IMR-90 (cell line): ENCODE measurements around the gene TMEM135. TPM values are rescaled to one million over a fixed set of nuclear protein-coding genes. Genes with fewer than 3 reads are reported as not detected.

Experiments used
- ATAC-seq: fragments of 200-7000 bp; cut with Tn5 transposase; 2 replicates; pipeline ENCODE4 v1.9.1; 2020; ENCODE audit warnings: low read depth, mild to moderate bottlenecking, moderate library complexity
- BruUV-seq: library from RNA; stranded (reverse); fragments of 400-500 nt; replicated peaks from 2 replicates; lab custom pipeline; 2021; lab: Mats Ljungman, UMichigan
- CTCF ChIA-PET: fragments of 300-600 bp; formaldehyde crosslinking; extraction: SDS; loops from one replicate; lab custom pipeline; 2021; ENCODE audit warnings: antibody characterized with exemption; lab: Yijun Ruan, JAX
- POLR2A ChIA-PET: fragments of 300-600 bp; sonication (Branson Sonifier 250); formaldehyde crosslinking; loops from one replicate; lab custom pipeline; 2022; ENCODE audit warnings: antibody characterized with exemption; ENCODE audit not compliant: unreplicated experiment; lab: Charles Lee
- DNase-seq: peaks from one replicate; pipeline ENCODE4 v3.0.0; 2013
- H2AFZ ChIP-seq: replicated peaks from 2 replicates; pipeline ENCODE3; 2013; ENCODE audit warnings: low read length, mild to moderate bottlenecking; ENCODE audit not compliant: poor library complexity
- H2AK5ac ChIP-seq: 2 replicates; pipeline ENCODE4 v1.6.1; 2013; ENCODE audit warnings: low read depth, low read length, inconsistent platforms
- H2AK9ac ChIP-seq: replicated peaks from 2 replicates; pipeline ENCODE3; 2013; ENCODE audit warnings: mild to moderate bottlenecking, low read depth, low read length, moderate library complexity; ENCODE audit not compliant: poor library complexity
- H2BK120ac ChIP-seq: 2 replicates; pipeline ENCODE4 v1.6.1; 2013; ENCODE audit warnings: low read depth, low read length, inconsistent platforms
- H2BK15ac ChIP-seq: 3 replicates; pipeline ENCODE4 v1.6.1; 2013; ENCODE audit warnings: low read depth, low read length, inconsistent platforms
- H2BK20ac ChIP-seq: 2 replicates; pipeline ENCODE4 v1.6.1; 2013; ENCODE audit warnings: low read depth, mild to moderate bottlenecking, inconsistent platforms, low read length, moderate library complexity
- H2BK5ac ChIP-seq: 2 replicates; pipeline ENCODE4 v1.6.1; 2013; ENCODE audit warnings: mild to moderate bottlenecking, low read depth, low read length, inconsistent platforms; ENCODE audit not compliant: poor library complexity, severe bottlenecking
- H3K14ac ChIP-seq: replicated peaks from 2 replicates; pipeline ENCODE4 v1.6.1; 2013; ENCODE audit warnings: low read depth, low read length, inconsistent platforms
- H3K18ac ChIP-seq: 2 replicates; pipeline ENCODE4 v1.6.1; 2013; ENCODE audit warnings: low read depth, low read length, control low read depth
- H3K23ac ChIP-seq: 2 replicates; pipeline ENCODE4 v1.6.1; 2013; ENCODE audit warnings: low read depth, low read length, inconsistent platforms
- H3K27ac ChIP-seq: 2 replicates; pipeline ENCODE4 v1.5.1; 2013; ENCODE audit warnings: mild to moderate bottlenecking, control low read depth, low read length; ENCODE audit not compliant: insufficient read depth
- H3K27me3 ChIP-seq: 2 replicates; pipeline ENCODE4 v1.6.1; 2013; ENCODE audit warnings: low read length; ENCODE audit not compliant: control insufficient read depth, insufficient read depth
- H3K36me3 ChIP-seq: 2 replicates; pipeline ENCODE4 v1.6.1; 2013; ENCODE audit warnings: low read length, mixed read lengths; ENCODE audit not compliant: control insufficient read depth, insufficient read depth
- H3K4ac ChIP-seq: 2 replicates; pipeline ENCODE4 v1.6.1; 2013; ENCODE audit warnings: low read depth, low read length, inconsistent platforms
- H3K4me1 ChIP-seq: 2 replicates; pipeline ENCODE4 v1.6.1; 2013; ENCODE audit warnings: low read length, mixed read lengths; ENCODE audit not compliant: control insufficient read depth, insufficient read depth
- H3K4me2 ChIP-seq: 2 replicates; pipeline ENCODE4 v1.6.1; 2013; ENCODE audit warnings: low read depth, mild to moderate bottlenecking, control low read depth, low read length, moderate library complexity
- H3K4me3 ChIP-seq: 2 replicates; pipeline ENCODE4 v1.5.1; 2013; ENCODE audit warnings: low read depth, mild to moderate bottlenecking, control low read depth, low read length, moderate library complexity; ENCODE audit not compliant: insufficient read depth
- H3K56ac ChIP-seq: 2 replicates; pipeline ENCODE4 v1.6.1; 2013; ENCODE audit warnings: low read length, inconsistent platforms; ENCODE audit not compliant: insufficient read depth; ENCODE audit errors: extremely low read depth
- H3K79me1 ChIP-seq, 2 experiments: 2 replicates each; pipeline ENCODE4 v1.6.1; 2013; ENCODE audit warnings: low read length in 2 of 2, inconsistent platforms in 1 of 2, low read depth in 1 of 2
- H3K9ac ChIP-seq: 2 replicates; pipeline ENCODE4 v1.6.1; 2013; ENCODE audit warnings: low read depth, low read length, control low read depth
- H3K9me1 ChIP-seq: 2 replicates; pipeline ENCODE4 v1.6.1; 2013; ENCODE audit warnings: low read length, inconsistent platforms; ENCODE audit not compliant: insufficient read depth
- H3K9me3 ChIP-seq: 2 replicates; pipeline ENCODE4 v1.6.1; 2013; ENCODE audit warnings: low read length; ENCODE audit not compliant: control insufficient read depth, insufficient read depth
- H4K20me1 ChIP-seq: 2 replicates; pipeline ENCODE4 v1.6.1; 2013; ENCODE audit warnings: low read length, inconsistent platforms; ENCODE audit not compliant: insufficient read depth
- H4K5ac ChIP-seq: 2 replicates; pipeline ENCODE4 v1.6.1; 2013; ENCODE audit warnings: mild to moderate bottlenecking, low read depth, low read length, control low read depth
- H4K8ac ChIP-seq, 2 experiments: 2 replicates each; pipeline ENCODE4 v1.6.1; 2013; ENCODE audit warnings: low read depth in 2 of 2, low read length in 2 of 2, control low read depth in 1 of 2, inconsistent platforms in 1 of 2
- H4K91ac ChIP-seq: 2 replicates; pipeline ENCODE4 v1.6.1; 2013; ENCODE audit warnings: low read depth, low read length, inconsistent platforms; ENCODE audit not compliant: insufficient read depth
- CHD1 ChIP-seq: IDR thresholded peaks from 2 replicates; pipeline ENCODE4 v1.6.1; 2012; ENCODE audit warnings: low read depth, low read length, improper control_type of control experiment
- MAZ ChIP-seq: IDR thresholded peaks from 2 replicates; pipeline ENCODE4 v1.6.1; 2012; ENCODE audit warnings: low read depth, mild to moderate bottlenecking, low read length, improper control_type of control experiment, moderate library complexity, borderline replicate concordance
- dilution Hi-C: fragments of 300-500 bp; cut with HindIII; formaldehyde crosslinking; loops from one replicate; pipeline ENCODE4 v1.14.3; 2018; ENCODE audit warnings: low sequenced_read_pairs; ENCODE audit not compliant: unreplicated experiment
- in situ Hi-C: fragments of 300-500 bp; cut with MboI; formaldehyde crosslinking; loops from 3 replicates; pipeline ENCODE4 v1.14.3; 2019; ENCODE audit warnings: low sequenced_read_pairs, inconsistent platforms, mixed read lengths
- intact Hi-C: fragments of 100-400 bp; cut with micrococcal nuclease; formaldehyde crosslinking; loops from 2 replicates; pipeline ENCODE4 v1.10.0; 2022
- polyA plus RNA-seq, 3 experiments: library from polyadenylated mRNA; depleted of rRNA; stranded (reverse); fragments of >200 nt; gene quantifications; 2 replicates each; pipeline ENCODE4 v1.2.3, GENCODE V29; 2012; ENCODE audit warnings: low replicate concordance in 1 of 3
- total RNA-seq: library from RNA; depleted of rRNA; stranded (reverse); fragments of >200 nt; gene quantifications from 2 replicates; pipeline ENCODE4 v1.2.3, GENCODE V29; 2012

The TMEM135 gene
- total and polyA plus RNA-seq, 2 of the 4 experiments (the other 2 are of a cell fraction) = 3.9 to 5.9 TPM

GRCh38 chr11:87320123-87320522, 282.4 kb downstream of the TMEM135 start:
- no peak overlapping the region for H4K91ac ChIP-seq
- no peak overlapping the region for H3K27ac ChIP-seq
- no TSS peak for BruUV-seq
- no peak overlapping the region for H2BK20ac ChIP-seq
- no peak overlapping the region for H3K4me3 ChIP-seq
- H3K79me1 ChIP-seq = no peaks in the 10 kb centered on the region
- no peaks in the 10 kb centered on the region for H3K4me1 ChIP-seq
- no peaks in the 10 kb centered on the region for H3K36me3 ChIP-seq
- H2BK120ac ChIP-seq = no peak overlapping the region
- H3K14ac ChIP-seq = no peak overlapping the region
- H4K5ac ChIP-seq = no peak overlapping the region
- H3K4me2 ChIP-seq = no peak overlapping the region
- intact Hi-C loops (no loop called here), dilution Hi-C loops (no loop called here), in situ Hi-C loops (no loop called here)
- H3K9ac ChIP-seq = no peak overlapping the region
- no peak overlapping the region for H3K23ac ChIP-seq
- no peak overlapping the region for H2AK5ac ChIP-seq
- H3K9me1 ChIP-seq = no peaks in the 10 kb centered on the region
- H3K27me3 ChIP-seq = no peaks in the 10 kb centered on the region
- TF ChIP-seq MAZ (no peak), CHD1 (no peak)
- no peak overlapping the region for H3K4ac ChIP-seq
- POLR2A ChIA-PET = no interaction called here
- CTCF ChIA-PET = no interaction called here
- no peak for ATAC-seq
- no peak overlapping the region for H3K56ac ChIP-seq
- H3K9me3 ChIP-seq = no peaks in the 10 kb centered on the region
- no peak overlapping the region for H2AK9ac ChIP-seq
- H3K18ac ChIP-seq = no peak overlapping the region
- no peak overlapping the region for H2BK15ac ChIP-seq
- H2AFZ ChIP-seq = no peak overlapping the region
- no peak overlapping the region for H2BK5ac ChIP-seq
- H4K20me1 ChIP-seq = no peaks in the 10 kb centered on the region
- no peak overlapping the region for H4K8ac ChIP-seq
- no peak for DNase-seq
